RWPE2 (cell line): Measurements from ENCODE around the gene PPHLN1.

Experiments used
- ATAC-seq: fragments of 200-7000 bp; cut with Tn5 transposase; 3 replicates; pipeline ENCODE4 v1.9.1; 2021; ENCODE audit warnings: low read depth
- DNase-seq: peaks from one replicate; pipeline ENCODE4 v3.0.0-alpha.2; 2020; ENCODE audit warnings: low spot score
- H3K27ac ChIP-seq: fragments of 450-650 bp; 2 replicates; pipeline ENCODE4 v1.5.1; 2017; ENCODE audit warnings: mild to moderate bottlenecking; ENCODE audit not compliant: poor library complexity, severe bottlenecking
- H3K27me3 ChIP-seq: fragments of 250-450 bp; sonication (Bioruptor Pico); 2 replicates; pipeline ENCODE4 v1.5.1; 2021; ENCODE audit warnings: mild to moderate bottlenecking, moderate library complexity; ENCODE audit not compliant: insufficient read depth, poor library complexity, severe bottlenecking
- H3K36me3 ChIP-seq: fragments of 250-450 bp; sonication (Bioruptor Pico); 2 replicates; pipeline ENCODE4 v1.5.1; 2020; ENCODE audit warnings: low read depth, mild to moderate bottlenecking, moderate library complexity
- H3K4me1 ChIP-seq: fragments of 250-450 bp; sonication (Bioruptor Pico); 2 replicates; pipeline ENCODE4 v1.5.1; 2021; ENCODE audit warnings: mild to moderate bottlenecking, moderate library complexity; ENCODE audit not compliant: insufficient read depth, poor library complexity, severe bottlenecking
- H3K4me3 ChIP-seq: fragments of 250-450 bp; sonication (Bioruptor Pico); 2 replicates; pipeline ENCODE4 v1.5.1; 2021; ENCODE audit warnings: mild to moderate bottlenecking, moderate library complexity; ENCODE audit not compliant: severe bottlenecking
- H3K9me3 ChIP-seq: fragments of 250-450 bp; sonication (Bioruptor Pico); 2 replicates; pipeline ENCODE4 v1.5.1; 2021; ENCODE audit warnings: mild to moderate bottlenecking, moderate library complexity; ENCODE audit not compliant: severe bottlenecking
- CTCF ChIP-seq: fragments of 450-650 bp; IDR thresholded peaks from one replicate; pipeline ENCODE4 v1.5.1; 2017; ENCODE audit warnings: mild to moderate bottlenecking, moderate library complexity; ENCODE audit not compliant: poor library complexity, severe bottlenecking

Gene PPHLN1

GRCh38 chr12:42448841-42449240 lies 122.9 kb downstream of the PPHLN1 start:
- Histone ChIP-seq H3K27ac (no peak overlapping the region), H3K36me3 (peaks cover 31% of the 10 kb centered on the region)

GRCh38 chr12:42450248-42450647 lies 124.3 kb downstream of the PPHLN1 start:
- ATAC-seq (no peak), DNase-seq (no peak)
- Histone ChIP-seq H3K4me1 (no peaks in the 10 kb centered on the region), H3K27me3 (no peaks in the 10 kb centered on the region), H3K4me3 (no peak overlapping the region), H3K27ac (no peak overlapping the region), H3K9me3 (no peaks in the 10 kb centered on the region), H3K36me3 (peaks cover 23% of the 10 kb centered on the region)
- TF ChIP-seq CTCF: no peak

More at GRCh38 chr12:42448841-42449240, 122.9 kb downstream of the PPHLN1 start:
- no peak for DNase-seq
- ATAC-seq: no peak
- H3K9me3 ChIP-seq: no peaks in the 10 kb centered on the region
- no peaks in the 10 kb centered on the region for H3K4me1 ChIP-seq
- no peak for TF ChIP-seq CTCF
- H3K27me3 ChIP-seq: no peaks in the 10 kb centered on the region
- H3K4me3 ChIP-seq: no peak overlapping the region

GRCh38 chr12:42458575-42458974 lies 132.6 kb downstream of the PPHLN1 start:
- Histone ChIP-seq H3K27me3 (no peaks in the 10 kb centered on the region), H3K4me1 (no peaks in the 10 kb centered on the region), H3K4me3 (no peak overlapping the region), H3K9me3 (no peaks in the 10 kb centered on the region), H3K36me3 (peaks cover 8% of the 10 kb centered on the region; the same call in 1 of the 2 replicates), H3K27ac (no peak overlapping the region)
- no peak for TF ChIP-seq CTCF
- ATAC-seq (no peak), DNase-seq (no peak)

GRCh38 chr12:42459336-42459847 lies 133.4 kb downstream of the PPHLN1 start:
- Histone ChIP-seq H3K36me3 (peaks cover 8% of the 10 kb centered on the region; the same call in 1 of the 2 replicates), H3K4me3 (no peak overlapping the region)

More at GRCh38 chr12:42459336-42459847, 133.4 kb downstream of the PPHLN1 start:
- Histone ChIP-seq H3K27ac (no peak overlapping the region), H3K4me1 (no peaks in the 10 kb centered on the region), H3K9me3 (no peaks in the 10 kb centered on the region), H3K27me3 (no peaks in the 10 kb centered on the region)
- DNase-seq (no peak), ATAC-seq (no peak)
- TF ChIP-seq CTCF: no peak
